GM10248 (cell line): Measurements from ENCODE around the gene YBEY.

Experiments
- CTCF ChIA-PET: fragments of 300-600 bp; sonication (Branson Sonifier 250); formaldehyde crosslinking; extraction: SDS; loops from one replicate; lab custom pipeline; 2021; ENCODE audit warnings: antibody characterized with exemption; lab: Yijun Ruan, JAX
- POLR2A ChIA-PET: fragments of 350-650 bp; sonication (Branson Sonifier 250); formaldehyde crosslinking; extraction: SDS; loops from one replicate; lab custom pipeline; 2020; ENCODE audit warnings: antibody characterized with exemption; lab: Yijun Ruan, JAX
- DNase-seq: peaks from one replicate; pipeline ENCODE4 v3.0.0; 2012; ENCODE audit errors: extremely low spot score
- CTCF ChIP-seq: IDR thresholded peaks from 2 replicates; pipeline ENCODE4 v1.5.1; 2012; ENCODE audit warnings: mild to moderate bottlenecking, low read depth; ENCODE audit errors: extremely low read depth, missing control alignments, control extremely low read depth

The YBEY gene

GRCh38 chr21:46250146-46250725 lies 35.9 kb upstream of the YBEY start:
- ChIA-PET POLR2A (no interaction called here), CTCF (interaction anchor here (0.7 to 1.5 kb wide), 2 partner anchors 17 to 25 kb away, joined by 3 read pairs; no protein-coding TSS in a partner anchor)
- DNase-seq: no peak
- TF ChIP-seq CTCF: no peak

GRCh38 chr21:46252840-46253239 lies 33.3 kb upstream of the YBEY start:
- CTCF ChIA-PET: interaction anchor here (1.3 to 3.4 kb wide), 6 partner anchors 10 to 109 kb away, joined by 4 to 21 read pairs (median 8); partner anchors contain the start of genes LSS and MCM3AP
- no peak for TF ChIP-seq CTCF
- POLR2A ChIA-PET: interaction anchor here (0.7 to 1.9 kb wide), 2 partner anchors 17 to 110 kb away, joined by 3 to 6 read pairs; no protein-coding TSS in a partner anchor
- no peak for DNase-seq

- ChIA-PET POLR2A (interaction anchor here (0.6 to 1.9 kb wide), 3 partner anchors 16 to 45 kb away, joined by 3 to 6 read pairs (median 4); no protein-coding TSS in a partner anchor), CTCF (interaction anchor here (1.3 to 3.4 kb wide), 6 partner anchors 11 to 110 kb away, joined by 4 to 21 read pairs (median 8); partner anchors contain the start of genes LSS and MCM3AP)
- peak; percentile 47 for DNase-seq
- TF ChIP-seq CTCF: no peak
Observed at GRCh38 chr21:46253610-46254124, 32.5 kb upstream of the YBEY start.

GRCh38 chr21:46254208-46254975 lies 31.8 kb upstream of the YBEY start:
- no peak for TF ChIP-seq CTCF
- ChIA-PET POLR2A (interaction anchor here (0.6 to 1.9 kb wide), 4 partner anchors 15 to 45 kb away, joined by 3 to 6 read pairs (median 4); no protein-coding TSS in a partner anchor), CTCF (interaction anchor here (1.0 to 3.4 kb wide), 8 partner anchors 12 to 111 kb away, joined by 3 to 21 read pairs (median 6); partner anchors contain the start of genes LSS and MCM3AP)
- DNase-seq: peak; percentile 64

GRCh38 chr21:46255166-46255565 lies 31.0 kb upstream of the YBEY start:
- TF ChIP-seq CTCF: no peak
- CTCF ChIA-PET: interaction anchor here (1.0 to 3.4 kb wide), 4 partner anchors 13 to 112 kb away, joined by 3 to 21 read pairs (median 10); partner anchors contain the start of gene LSS
- DNase-seq: no peak
- POLR2A ChIA-PET: interaction anchor here (0.9 to 1.7 kb wide), 2 partner anchors 28 to 36 kb away, joined by 3 to 4 read pairs; no protein-coding TSS in a partner anchor

GRCh38 chr21:46255758-46256337 lies 30.3 kb upstream of the YBEY start:
- DNase-seq: no peak

More at GRCh38 chr21:46255758-46256337, 30.3 kb upstream of the YBEY start:
- no peak for TF ChIP-seq CTCF
- ChIA-PET POLR2A (no interaction called here), CTCF (interaction anchor here (1.6 kb wide), 1 partner anchor 26 kb away, joined by 3 read pairs; no protein-coding TSS in a partner anchor)
